CD8-positive, alpha-beta memory T cell (primary cell): ENCODE results near the gene RTTN. TPM values are rescaled to one million over a fixed set of nuclear protein-coding genes. Genes with fewer than 3 reads are reported as not detected.
A peak's percentile ranks its signal among the peaks of the same experiment; 100 is the strongest.

Source experiments
- CTCF ChIA-PET: fragments of 350-600 bp; sonication (Branson Sonifier 250); formaldehyde crosslinking; loops from one replicate; lab custom pipeline; 2021; ENCODE audit warnings: antibody characterized with exemption; lab: Charles Lee
- POLR2A ChIA-PET: fragments of 350-600 bp; sonication (Branson Sonifier 250); formaldehyde crosslinking; loops from one replicate; lab custom pipeline; 2021; ENCODE audit warnings: antibody characterized with exemption; lab: Charles Lee
- DNase-seq, 5 donors: peaks; one replicate each; pipeline versions ENCODE4 v3.0.0 to v3.0.0-alpha.2; 2020 to 2022; ENCODE audit warnings: mixed read lengths in 1 of 5
- H3K27ac ChIP-seq: one replicate; pipeline ENCODE4 v1.7.0; 2013; ENCODE audit warnings: low read depth, mild to moderate bottlenecking, low read length, moderate library complexity
- H3K27me3 ChIP-seq: 2 replicates; pipeline ENCODE4 v1.7.0; 2013; ENCODE audit warnings: low read length, mild to moderate bottlenecking; ENCODE audit not compliant: insufficient read depth, poor library complexity, severe bottlenecking
- H3K36me3 ChIP-seq: 2 replicates; pipeline ENCODE4 v1.7.0; 2013; ENCODE audit warnings: mild to moderate bottlenecking, low read length, moderate library complexity; ENCODE audit not compliant: insufficient read depth
- H3K4me1 ChIP-seq: 2 replicates; pipeline ENCODE4 v1.7.0; 2013; ENCODE audit warnings: mild to moderate bottlenecking, low read length, moderate library complexity; ENCODE audit not compliant: insufficient read depth
- H3K4me3 ChIP-seq: 2 replicates; pipeline ENCODE4 v1.7.0; 2013; ENCODE audit warnings: mild to moderate bottlenecking, low read length
- H3K9me3 ChIP-seq: 2 replicates; pipeline ENCODE4 v1.7.0; 2013; ENCODE audit warnings: mild to moderate bottlenecking, low read length
- H3K27ac Mint-ChIP-seq, 8 donors: one replicate each; pipeline ENCODE4 v1.8.0; 2020 to 2021; ENCODE audit warnings: mixed read lengths in 8 of 8, mild to moderate bottlenecking in 6 of 8, inconsistent platforms in 3 of 8, moderate library complexity in 3 of 8
- H3K27me3 Mint-ChIP-seq, 2 donors: one replicate each; pipeline ENCODE4 v1.8.0; 2020 to 2021; ENCODE audit warnings: mixed read lengths in 2 of 2, mild to moderate bottlenecking in 1 of 2, moderate library complexity in 1 of 2
- H3K36me3 Mint-ChIP-seq, 3 donors: one replicate each; pipeline ENCODE4 v1.8.0; 2020 to 2021; ENCODE audit warnings: mixed read lengths in 3 of 3, inconsistent platforms in 1 of 3, mild to moderate bottlenecking in 1 of 3
- H3K4me1 Mint-ChIP-seq, 3 donors: one replicate each; pipeline ENCODE4 v1.8.0; 2020 to 2021; ENCODE audit warnings: mixed read lengths in 3 of 3, inconsistent platforms in 1 of 3, mild to moderate bottlenecking in 1 of 3
- H3K4me3 Mint-ChIP-seq, 7 donors: one replicate each; pipeline ENCODE4 v1.8.0; 2020 to 2021; ENCODE audit warnings: mixed read lengths in 7 of 7, mild to moderate bottlenecking in 6 of 7, moderate library complexity in 4 of 7, inconsistent platforms in 2 of 7
- H3K9me3 Mint-ChIP-seq, 5 donors: one replicate each; pipeline ENCODE4 v1.8.0; 2020 to 2022; ENCODE audit warnings: mixed read lengths in 5 of 5, mild to moderate bottlenecking in 3 of 5, moderate library complexity in 2 of 5, inconsistent platforms in 1 of 5
- polyA plus RNA-seq: library from polyadenylated mRNA; unstranded; fragments of 300-500 nt; fragmentation: Illumina TruSeq; gene quantifications from one replicate; pipeline ENCODE4 v1.2.3, GENCODE V29; 2021
- total RNA-seq, 2 experiments: library from RNA; stranded (reverse); gene quantifications; one replicate each; pipeline ENCODE4 v1.2.3, GENCODE V29; 2021

The RTTN gene
- total and polyA plus RNA-seq, 3 experiments from 2014 or later: 3.2 to 26.6 (median 24.7) TPM

- H3K4me3 Mint-ChIP-seq: no peak overlapping the region
- H3K9me3 Mint-ChIP-seq: no peaks in the 10 kb centered on the region
- POLR2A ChIA-PET: no interaction called here
- H3K4me1 ChIP-seq: no peaks in the 10 kb centered on the region
- H3K27me3 ChIP-seq: no peaks in the 10 kb centered on the region
- H3K9me3 ChIP-seq: no peaks in the 10 kb centered on the region
- DNase-seq: no peak
- no peaks in the 10 kb centered on the region for H3K27me3 Mint-ChIP-seq
- H3K36me3 ChIP-seq: no peaks in the 10 kb centered on the region
- no peaks in the 10 kb centered on the region for H3K4me1 Mint-ChIP-seq
- H3K4me3 ChIP-seq: no peak overlapping the region
- no peak overlapping the region for H3K27ac Mint-ChIP-seq
- peaks cover 28 to 72% (median 32%) of the 10 kb centered on the region in 3 donors for H3K36me3 Mint-ChIP-seq
- H3K27ac ChIP-seq: no peak overlapping the region
- CTCF ChIA-PET: no interaction called here
These were observed 185.5 kb downstream of the RTTN start for GRCh38 chr18:70019991-70020390.

- Mint-ChIP-seq H3K27me3 (no peaks in the 10 kb centered on the region), H3K27ac (no peak overlapping the region), H3K36me3 (peaks cover 26 to 68% (median 32%) of the 10 kb centered on the region in 3 donors), H3K4me1 (no peaks in the 10 kb centered on the region), H3K9me3 (no peaks in the 10 kb centered on the region), H3K4me3 (no peak overlapping the region)
- H3K4me1 ChIP-seq: no peaks in the 10 kb centered on the region
- ChIA-PET CTCF (no interaction called here), POLR2A (no interaction called here)
- DNase-seq: no peak
- H3K9me3 ChIP-seq: no peaks in the 10 kb centered on the region
- H3K4me3 ChIP-seq: no peak overlapping the region
- H3K27me3 ChIP-seq: no peaks in the 10 kb centered on the region
- no peak overlapping the region for H3K27ac ChIP-seq
- no peaks in the 10 kb centered on the region for H3K36me3 ChIP-seq
These were observed 186.4 kb downstream of the RTTN start for GRCh38 chr18:70019136-70019535.

GRCh38 chr18:70015127-70015526, 190.4 kb downstream of the RTTN start:
- Mint-ChIP-seq H3K9me3 (peaks cover 0 to 6% (median 3%) of the 10 kb centered on the region in 5 donors), H3K4me3 (no peak overlapping the region)
- CTCF ChIA-PET: no interaction called here

GRCh38 chr18:70005580-70005979, 199.9 kb downstream of the RTTN start:
- H3K4me3 ChIP-seq: no peak overlapping the region
- no peaks in the 10 kb centered on the region for H3K4me1 ChIP-seq
- no peaks in the 10 kb centered on the region for H3K36me3 ChIP-seq
- H3K27me3 Mint-ChIP-seq: no peaks in the 10 kb centered on the region
- no peak overlapping the region for H3K27ac ChIP-seq
- H3K4me1 Mint-ChIP-seq: peaks cover 0 to 3% (median 0%) of the 10 kb centered on the region in 3 donors
- DNase-seq: no peak
- H3K27ac Mint-ChIP-seq: no peak overlapping the region
- H3K4me3 Mint-ChIP-seq: no peak overlapping the region
- ChIA-PET CTCF (no interaction called here), POLR2A (no interaction called here)
- no peaks in the 10 kb centered on the region for H3K27me3 ChIP-seq
- no peaks in the 10 kb centered on the region for H3K9me3 ChIP-seq
- peaks cover 0 to 4% (median 3%) of the 10 kb centered on the region in 5 donors for H3K9me3 Mint-ChIP-seq
- H3K36me3 Mint-ChIP-seq: peaks cover 17 to 68% (median 35%) of the 10 kb centered on the region in 3 donors

More at GRCh38 chr18:70015127-70015526, 190.4 kb downstream of the RTTN start:
- Mint-ChIP-seq H3K4me1 (no peaks in the 10 kb centered on the region), H3K27me3 (no peaks in the 10 kb centered on the region), H3K36me3 (peaks cover 27 to 56% (median 29%) of the 10 kb centered on the region in 3 donors), H3K27ac (no peak overlapping the region)
- no peak for DNase-seq
- H3K27ac ChIP-seq: no peak overlapping the region
- POLR2A ChIA-PET: no interaction called here
- H3K4me1 ChIP-seq: no peaks in the 10 kb centered on the region
- H3K36me3 ChIP-seq: no peaks in the 10 kb centered on the region
- H3K27me3 ChIP-seq: no peaks in the 10 kb centered on the region
- no peak overlapping the region for H3K4me3 ChIP-seq
- H3K9me3 ChIP-seq: no peaks in the 10 kb centered on the region

GRCh38 chr18:70004696-70005095, 200.8 kb downstream of the RTTN start:
- H3K4me3 Mint-ChIP-seq: no peak overlapping the region
- Histone ChIP-seq H3K9me3 (no peaks in the 10 kb centered on the region), H3K4me3 (no peak overlapping the region), H3K36me3 (no peaks in the 10 kb centered on the region), H3K27me3 (no peaks in the 10 kb centered on the region), H3K27ac (no peak overlapping the region), H3K4me1 (no peaks in the 10 kb centered on the region)
- H3K27me3 Mint-ChIP-seq: no peaks in the 10 kb centered on the region
- POLR2A ChIA-PET: no interaction called here
- peaks cover 10 to 65% (median 26%) of the 10 kb centered on the region in 3 donors for H3K36me3 Mint-ChIP-seq
- H3K27ac Mint-ChIP-seq: no peak overlapping the region
- peaks cover 0 to 3% (median 0%) of the 10 kb centered on the region in 5 donors for H3K9me3 Mint-ChIP-seq
- CTCF ChIA-PET: no interaction called here
- H3K4me1 Mint-ChIP-seq: peaks cover 0 to 3% (median 0%) of the 10 kb centered on the region in 3 donors
- DNase-seq: no peak

- Mint-ChIP-seq H3K36me3 (peaks cover 6 to 45% (median 26%) of the 10 kb centered on the region in 3 donors), H3K27ac (no peak overlapping the region), H3K4me3 (no peak overlapping the region), H3K27me3 (peaks cover 0 to 2% of the 10 kb centered on the region in 2 donors), H3K4me1 (peaks cover 0 to 14% (median 1%) of the 10 kb centered on the region in 3 donors), H3K9me3 (no peaks in the 10 kb centered on the region)
- H3K4me3 ChIP-seq: no peak overlapping the region
- POLR2A ChIA-PET: no interaction called here
- H3K36me3 ChIP-seq: no peaks in the 10 kb centered on the region
- DNase-seq: no peak
- no peak overlapping the region for H3K27ac ChIP-seq
- H3K27me3 ChIP-seq: no peaks in the 10 kb centered on the region
- CTCF ChIA-PET: no interaction called here
- H3K9me3 ChIP-seq: no peaks in the 10 kb centered on the region
- no peaks in the 10 kb centered on the region for H3K4me1 ChIP-seq
These were observed 205.8 kb downstream of the RTTN start for GRCh38 chr18:69999656-70000055.

- Histone ChIP-seq H3K27me3 (no peaks in the 10 kb centered on the region), H3K27ac (no peak overlapping the region), H3K36me3 (no peaks in the 10 kb centered on the region), H3K4me1 (no peaks in the 10 kb centered on the region), H3K9me3 (no peaks in the 10 kb centered on the region), H3K4me3 (no peak overlapping the region)
- Mint-ChIP-seq H3K9me3 (peaks cover 0 to under 1% (median 0%) of the 10 kb centered on the region in 5 donors), H3K36me3 (peaks cover 8 to 38% (median 28%) of the 10 kb centered on the region in 3 donors), H3K4me3 (no peak overlapping the region), H3K4me1 (peaks cover 0 to 14% (median 1%) of the 10 kb centered on the region in 3 donors), H3K27ac (no peak overlapping the region), H3K27me3 (peaks cover 0 to 2% of the 10 kb centered on the region in 2 donors)
- CTCF ChIA-PET: no interaction called here
- POLR2A ChIA-PET: interaction anchor here (0.6 kb wide), 1 partner anchor 62 kb away, joined by 3 read pairs; no protein-coding TSS in a partner anchor
- no peak for DNase-seq
These were observed 206.9 kb downstream of the RTTN start for GRCh38 chr18:69998523-69998987.

GRCh38 chr18:69996951-69997798, 208.3 kb downstream of the RTTN start:
- Histone ChIP-seq H3K4me1 (no peaks in the 10 kb centered on the region), H3K9me3 (no peaks in the 10 kb centered on the region), H3K27me3 (no peaks in the 10 kb centered on the region), H3K36me3 (no peaks in the 10 kb centered on the region), H3K27ac (no peak overlapping the region), H3K4me3 (no peak overlapping the region)
- H3K9me3 Mint-ChIP-seq: peaks cover 0 to 5% (median 1%) of the 10 kb centered on the region in 5 donors
- H3K4me1 Mint-ChIP-seq: peaks cover 0 to 14% (median 1%) of the 10 kb centered on the region in 3 donors
- peaks cover 9 to 36% (median 29%) of the 10 kb centered on the region in 3 donors for H3K36me3 Mint-ChIP-seq
- peak overlapping the region in 1 of 8 donors; percentile 26 for H3K27ac Mint-ChIP-seq
- no peak for DNase-seq
- H3K27me3 Mint-ChIP-seq: peaks cover 0 to 2% of the 10 kb centered on the region in 2 donors
- no peak overlapping the region for H3K4me3 Mint-ChIP-seq
- CTCF ChIA-PET: interaction anchor here (1.0 kb wide), 1 partner anchor 16 kb away, joined by 3 read pairs; no protein-coding TSS in a partner anchor
- POLR2A ChIA-PET: no interaction called here
